Neutrophil (primary cell): Measurements from ENCODE around the gene KLHDC3.

Experiments used
- H3K27ac ChIP-seq: fragments of 200-600 bp; sonication (generic); 2 replicates; pipeline ENCODE4 v1.5.1; 2016; ENCODE audit warnings: mild to moderate bottlenecking, moderate library complexity
- H3K27me3 ChIP-seq: fragments of 200-600 bp; sonication (generic); 2 replicates; pipeline ENCODE4 v1.6.0; 2016; ENCODE audit warnings: mild to moderate bottlenecking
- H3K36me3 ChIP-seq: fragments of 200-600 bp; sonication (generic); 2 replicates; pipeline ENCODE4 v1.5.1; 2017
- H3K4me1 ChIP-seq, 2 experiments: fragments of 200-600 bp in 1 of 2; sonication (generic) in 1 of 2; 1 replicate in 1 of 2; 2 replicates in 1 of 2; pipeline versions ENCODE4 v1.5.1 to v1.6.1; 2013 to 2016; ENCODE audit warnings: low read depth in 1 of 2, low read length in 1 of 2, mild to moderate bottlenecking in 1 of 2, moderate library complexity in 1 of 2; ENCODE audit not compliant: control insufficient read depth in 1 of 2, insufficient read depth in 1 of 2
- H3K4me3 ChIP-seq, 2 experiments: fragments of 200-600 bp in 1 of 2; sonication (generic) in 1 of 2; 1 replicate in 1 of 2; 2 replicates in 1 of 2; pipeline ENCODE4 v1.5.1; 2013 to 2016; ENCODE audit warnings: low read depth in 1 of 2, low read length in 1 of 2, mild to moderate bottlenecking in 1 of 2, moderate library complexity in 1 of 2
- H3K9me3 ChIP-seq: fragments of 200-600 bp; sonication (generic); 2 replicates; pipeline ENCODE4 v1.5.1; 2016
- CTCF ChIP-seq: fragments of 200-600 bp; sonication (generic); IDR thresholded peaks from 2 replicates; pipeline ENCODE4 v1.5.1; 2016; ENCODE audit warnings: antibody characterized with exemption

Gene KLHDC3

DNA sequence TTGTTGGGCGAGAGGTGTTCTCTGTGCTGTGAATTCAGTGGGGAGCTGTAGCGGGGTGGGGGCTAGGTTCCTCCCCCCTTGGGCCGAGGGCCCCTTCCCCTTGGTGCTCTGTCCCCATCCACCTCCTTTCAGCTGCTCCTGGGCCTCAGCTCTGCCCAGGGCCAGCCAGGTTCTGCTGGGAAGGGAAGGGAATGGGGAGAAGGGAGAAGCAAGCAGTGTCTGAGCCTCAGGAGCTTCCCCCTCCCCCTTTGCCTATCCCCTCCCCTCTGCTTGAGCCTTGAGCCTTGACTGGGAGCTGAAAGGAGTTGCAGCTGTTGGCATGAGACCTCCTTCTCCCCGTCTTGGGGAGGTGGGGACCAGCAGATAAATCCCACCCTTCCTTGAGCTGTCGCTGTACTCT lies 6.8 kb downstream of the KLHDC3 start:
- Histone ChIP-seq H3K36me3 (peaks cover 43% of the 10 kb centered on the region), H3K27me3 (no peaks in the 10 kb centered on the region), H3K4me3 (peak overlapping the region; percentile 88 to 97), H3K4me1 (peaks cover 21 to 25% of the 10 kb centered on the region in 2 experiments), H3K9me3 (no peaks in the 10 kb centered on the region), H3K27ac (peak overlapping the region; percentile 85)
- TF ChIP-seq CTCF: no peak

- no peak for TF ChIP-seq CTCF
- Histone ChIP-seq H3K36me3 (peaks cover 49% of the 10 kb centered on the region), H3K9me3 (no peaks in the 10 kb centered on the region), H3K4me3 (peak within 1 kb of the TSS; percentile 88 to 97), H3K4me1 (peaks cover 15 to 19% of the 10 kb centered on the region in 2 experiments), H3K27ac (peak within 1 kb of the TSS; percentile 85), H3K27me3 (no peaks in the 10 kb centered on the region)
Measured at GRCh38 chr6:43021270-43022047, 7.4 kb downstream of the KLHDC3 start, which contains the start of gene RRP36. RRP36 (plus strand) TSS chr6:43021623; CDS start chr6:43021655, 32 bp downstream.

DNA sequence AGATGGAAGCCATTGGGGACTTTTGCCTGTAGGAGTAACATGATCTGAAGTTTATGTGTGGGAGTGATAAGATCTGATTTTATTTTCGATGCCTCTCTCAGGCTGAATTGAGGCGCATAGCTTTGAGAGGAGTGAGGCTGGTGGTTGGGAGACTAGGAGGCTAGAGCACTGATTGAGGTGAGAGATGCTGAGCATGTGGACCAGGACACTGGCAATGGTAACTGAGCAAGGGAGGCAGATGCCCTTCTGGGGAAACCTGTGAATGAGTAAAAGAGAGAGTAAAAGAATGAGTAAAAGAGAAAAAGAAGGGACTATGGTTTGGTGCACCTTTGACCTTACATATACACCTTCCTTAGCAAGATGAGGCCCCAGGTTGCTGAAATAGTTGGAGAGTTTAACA lies 10.4 kb downstream of the KLHDC3 start:
- H3K9me3 ChIP-seq: no peaks in the 10 kb centered on the region
- no peak for TF ChIP-seq CTCF
- no peak overlapping the region for H3K27ac ChIP-seq
- no peak overlapping the region for H3K4me3 ChIP-seq
- peaks cover 15 to 18% of the 10 kb centered on the region in 2 experiments for H3K4me1 ChIP-seq
- H3K36me3 ChIP-seq: peaks cover 54% of the 10 kb centered on the region
- no peaks in the 10 kb centered on the region for H3K27me3 ChIP-seq

GRCh38 chr6:43026365-43026764 lies 12.3 kb downstream of the KLHDC3 start:
- Histone ChIP-seq H3K4me3 (no peak overlapping the region), H3K4me1 (peaks cover 7 to 9% of the 10 kb centered on the region in 2 experiments), H3K9me3 (no peaks in the 10 kb centered on the region), H3K36me3 (peaks cover 65% of the 10 kb centered on the region), H3K27me3 (no peaks in the 10 kb centered on the region), H3K27ac (no peak overlapping the region)
- no peak for TF ChIP-seq CTCF

DNA sequence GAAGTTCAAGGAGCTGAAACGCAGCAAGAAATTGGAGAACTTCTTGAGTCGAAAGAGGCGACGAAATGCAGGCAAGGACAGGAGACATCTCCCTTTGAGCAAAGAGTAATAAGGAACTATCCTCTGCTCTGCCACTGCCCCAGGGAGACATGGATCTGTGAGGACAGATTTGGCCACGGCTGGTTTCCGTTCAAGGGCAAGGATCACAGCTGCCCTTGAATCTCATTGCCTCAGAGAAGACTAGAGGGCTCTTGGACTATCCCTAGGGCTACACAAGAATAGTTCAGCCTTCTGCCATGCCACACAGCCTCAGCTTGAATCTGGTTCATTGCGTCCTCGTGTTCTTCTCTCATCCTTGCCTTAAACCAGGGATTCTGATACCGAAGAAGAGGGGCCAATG lies 15.1 kb downstream of the KLHDC3 start:
- Histone ChIP-seq H3K36me3 (peaks cover 81% of the 10 kb centered on the region), H3K27ac (no peak overlapping the region), H3K4me1 (no peaks in the 10 kb centered on the region), H3K9me3 (no peaks in the 10 kb centered on the region), H3K4me3 (no peak overlapping the region), H3K27me3 (no peaks in the 10 kb centered on the region)
- no peak for TF ChIP-seq CTCF
